Breast epithelium (tissue), 4 donors: Measurements from ENCODE around the gene SLC34A1. TPM values are rescaled to one million over a fixed set of nuclear protein-coding genes. Genes with fewer than 3 reads are reported as not detected.
"Not testable (repeated sequence)": the region's sequence is repeated elsewhere in the genome, so short reads cannot be mapped to it uniquely, and the experiment has no call there.

Experiments
- DNase-seq, 2 donors: peaks; one replicate each; pipeline ENCODE4 v3.0.0-alpha.2; 2019; ENCODE audit warnings: low spot score in 2 of 2
- H3K27ac ChIP-seq, 2 donors: fragments of 200-600 bp; sonication (generic) in 1 of 2; one replicate each; pipeline ENCODE4 v1.5.1; 2016 to 2019; ENCODE audit warnings: mild to moderate bottlenecking in 1 of 2
- H3K27me3 ChIP-seq, 2 donors: fragments of 200-600 bp; sonication (generic) in 1 of 2; one replicate each; pipeline versions ENCODE4 v1.5.1 to v1.6.0; 2017 to 2019; ENCODE audit warnings: control low read depth in 1 of 2, mild to moderate bottlenecking in 1 of 2
- H3K36me3 ChIP-seq: fragments of 200-600 bp; one replicate; pipeline ENCODE4 v1.5.1; 2019
- H3K4me1 ChIP-seq, 2 donors: fragments of 200-600 bp; sonication (generic); one replicate each; pipeline ENCODE4 v1.5.1; 2016 to 2019; ENCODE audit warnings: control low read depth in 1 of 2
- H3K4me3 ChIP-seq, 3 donors: fragments of 200-600 bp; sonication (generic); 1 replicate in 2 of 3; 2 replicates in 1 of 3; pipeline ENCODE4 v1.5.1; 2016 to 2019; ENCODE audit warnings: mild to moderate bottlenecking in 3 of 3, moderate library complexity in 2 of 3
- H3K9me3 ChIP-seq, 2 donors: fragments of 200-600 bp; sonication (generic) in 1 of 2; one replicate each; pipeline ENCODE4 v1.5.1; 2016 to 2019; ENCODE audit warnings: control low read depth in 1 of 2
- POLR2A ChIP-seq: fragments of 450-650 bp; IDR thresholded peaks from one replicate; pipeline ENCODE4 v1.6.1; 2016; ENCODE audit warnings: antibody characterized with exemption, mild to moderate bottlenecking, moderate library complexity
- POLR2AphosphoS5 ChIP-seq, 3 donors: sonication (generic); formaldehyde crosslinking; IDR thresholded peaks; one replicate each; pipeline ENCODE4 v1.6.1; 2017; ENCODE audit warnings: antibody characterized with exemption in 3 of 3
- intact Hi-C: fragments of 100-400 bp; cut with DNase I; formaldehyde crosslinking; loops from one replicate; pipeline ENCODE4 v1.15.1; 2023; ENCODE audit warnings: low total_unique reads
- total RNA-seq, 3 donors: library from RNA; depleted of rRNA; stranded (reverse); fragments of >200 nt; gene quantifications; one replicate each; pipeline ENCODE4 v1.1.0, GENCODE V29; 2016
- TF ChIP-seq, protein P1 (sequence below), 3 donors: fragments of 450-650 bp; IDR thresholded peaks; one replicate each; pipeline ENCODE4 v1.5.1; 2016 to 2017; ENCODE audit warnings: antibody characterized with exemption in 3 of 3, mild to moderate bottlenecking in 3 of 3, moderate library complexity in 3 of 3

Gene SLC34A1
- total RNA-seq, 3 donors from 2014 or later, result not detected

DNA sequence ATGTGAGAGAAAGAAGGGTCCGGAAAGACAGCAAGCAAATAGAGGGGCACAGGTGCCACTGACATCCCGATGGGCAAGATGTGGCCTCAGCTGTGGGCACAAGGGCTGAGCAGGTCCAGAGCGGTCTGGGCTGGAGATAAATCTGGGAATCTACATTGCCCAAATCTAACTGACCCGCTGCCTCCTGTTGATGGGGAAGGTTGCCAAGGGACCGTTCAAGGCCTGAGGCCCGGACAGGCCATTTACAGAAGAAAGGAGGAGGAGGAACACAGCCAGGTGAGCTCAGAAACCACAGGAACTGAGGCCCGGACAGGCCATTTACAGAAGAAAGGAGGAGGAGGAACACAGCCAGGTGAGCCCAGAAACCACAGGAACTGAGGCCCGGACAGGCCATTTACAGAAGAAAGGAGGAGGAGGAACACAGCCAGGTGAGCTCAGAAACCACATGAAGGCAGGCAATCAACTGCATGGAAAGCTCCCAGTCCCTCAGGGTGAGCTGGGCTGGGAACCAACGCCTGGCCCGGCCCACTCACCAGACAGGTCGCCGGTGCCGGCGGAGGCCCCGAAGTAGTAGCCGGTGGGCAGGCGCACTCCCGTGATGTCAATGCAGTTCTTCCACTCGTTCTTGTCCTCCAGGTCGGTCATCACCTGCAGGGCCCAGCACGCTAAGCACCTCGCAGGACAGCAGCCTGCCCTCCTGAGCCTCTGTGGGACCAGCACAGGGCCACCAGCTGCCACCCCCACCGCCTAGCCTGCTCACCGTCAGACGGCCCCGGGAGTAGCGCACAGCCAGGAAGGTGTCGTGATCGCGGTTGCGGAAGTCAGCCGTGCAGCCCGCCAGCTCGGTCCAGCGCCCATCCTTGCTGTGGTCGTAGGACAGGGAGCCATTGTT lies 47.4 kb upstream of the SLC34A1 start:
- H3K9me3 ChIP-seq, result no peaks in the 10 kb centered on the region
- H3K27me3 ChIP-seq, result no peaks in the 10 kb centered on the region
- H3K4me1 ChIP-seq, result peaks cover 0 to 9% of the 10 kb centered on the region in 2 donors
- intact Hi-C loops, result no loop called here
- peak in 1 of 2 donors; percentile 45 for DNase-seq
- H3K27ac ChIP-seq, result peak overlapping the region; percentile 57 to 75
- H3K36me3 ChIP-seq, result peaks cover 20% of the 10 kb centered on the region
- TF ChIP-seq POLR2AphosphoS5 (IDR thresholded peaks at IDR 0.05) (no peak), POLR2A (no peak)
- TF ChIP-seq, protein P1, sequence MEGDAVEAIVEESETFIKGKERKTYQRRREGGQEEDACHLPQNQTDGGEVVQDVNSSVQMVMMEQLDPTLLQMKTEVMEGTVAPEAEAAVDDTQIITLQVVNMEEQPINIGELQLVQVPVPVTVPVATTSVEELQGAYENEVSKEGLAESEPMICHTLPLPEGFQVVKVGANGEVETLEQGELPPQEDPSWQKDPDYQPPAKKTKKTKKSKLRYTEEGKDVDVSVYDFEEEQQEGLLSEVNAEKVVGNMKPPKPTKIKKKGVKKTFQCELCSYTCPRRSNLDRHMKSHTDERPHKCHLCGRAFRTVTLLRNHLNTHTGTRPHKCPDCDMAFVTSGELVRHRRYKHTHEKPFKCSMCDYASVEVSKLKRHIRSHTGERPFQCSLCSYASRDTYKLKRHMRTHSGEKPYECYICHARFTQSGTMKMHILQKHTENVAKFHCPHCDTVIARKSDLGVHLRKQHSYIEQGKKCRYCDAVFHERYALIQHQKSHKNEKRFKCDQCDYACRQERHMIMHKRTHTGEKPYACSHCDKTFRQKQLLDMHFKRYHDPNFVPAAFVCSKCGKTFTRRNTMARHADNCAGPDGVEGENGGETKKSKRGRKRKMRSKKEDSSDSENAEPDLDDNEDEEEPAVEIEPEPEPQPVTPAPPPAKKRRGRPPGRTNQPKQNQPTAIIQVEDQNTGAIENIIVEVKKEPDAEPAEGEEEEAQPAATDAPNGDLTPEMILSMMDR (IDR thresholded peaks at IDR 0.05), result no peak
- H3K4me3 ChIP-seq, result no peak overlapping the region

- H3K27ac ChIP-seq, result peak overlapping the region in 1 of 2 donors; percentile 68
- intact Hi-C loops, result loop anchor here (1.0 kb wide), 1 partner anchor 25 kb away; no protein-coding TSS in a partner anchor
- peaks cover 20% of the 10 kb centered on the region for H3K36me3 ChIP-seq
- no peaks in the 10 kb centered on the region for H3K9me3 ChIP-seq
- peaks cover 0 to 9% of the 10 kb centered on the region in 2 donors for H3K4me1 ChIP-seq
- no peaks in the 10 kb centered on the region for H3K27me3 ChIP-seq
- no peak for DNase-seq
- no peak overlapping the region for H3K4me3 ChIP-seq
- TF ChIP-seq, protein P1 (IDR thresholded peaks at IDR 0.05), result no peak
- no peak for TF ChIP-seq POLR2A
- no peak for TF ChIP-seq POLR2AphosphoS5 (IDR thresholded peaks at IDR 0.05)
Measured at GRCh38 chr5:177338251-177339106, 45.8 kb upstream of the SLC34A1 start.

- intact Hi-C loops, result loop anchor here (1.0 kb wide), 1 partner anchor 24 kb away; no protein-coding TSS in a partner anchor
- Histone ChIP-seq H3K27ac (peak overlapping the region in 1 of 2 donors; percentile 68), H3K27me3 (no peaks in the 10 kb centered on the region), H3K4me1 (peaks cover 0 to 9% of the 10 kb centered on the region in 2 donors), H3K36me3 (peaks cover 14% of the 10 kb centered on the region), H3K4me3 (no peak overlapping the region), H3K9me3 (no peaks in the 10 kb centered on the region)
- no peak for TF ChIP-seq POLR2AphosphoS5 (IDR thresholded peaks at IDR 0.05)
- TF ChIP-seq, protein P1 (IDR thresholded peaks at IDR 0.05), result no peak
- TF ChIP-seq POLR2A, result no peak
- DNase-seq, result no peak
Measured at GRCh38 chr5:177339107-177339638, 45.1 kb upstream of the SLC34A1 start.

DNA sequence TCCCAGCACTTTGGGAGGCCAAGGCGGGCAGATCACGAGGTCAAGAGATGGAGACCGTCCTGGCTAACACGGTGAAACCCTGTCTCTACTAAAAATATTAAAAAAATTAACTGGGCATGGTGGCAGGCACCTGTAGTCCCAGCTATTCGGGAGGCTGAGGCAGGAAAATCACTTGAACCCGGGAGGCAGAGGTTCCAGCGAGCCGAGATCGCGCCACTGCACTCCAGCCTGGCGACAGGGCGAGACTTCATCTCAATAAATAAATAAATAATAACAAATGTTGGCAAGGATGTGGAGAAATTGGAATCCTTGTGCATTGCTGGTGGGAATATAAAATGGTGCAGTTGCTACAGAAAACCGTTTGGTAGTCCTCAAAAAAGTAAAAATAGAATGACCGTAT lies 41.2 kb upstream of the SLC34A1 start:
- H3K27ac ChIP-seq, H3K4me1 ChIP-seq, H3K27me3 ChIP-seq, H3K9me3 ChIP-seq, DNase-seq, H3K36me3 ChIP-seq, H3K4me3 ChIP-seq, intact Hi-C loops: not testable (repeated sequence)

- Histone ChIP-seq H3K9me3 (no peaks in the 10 kb centered on the region), H3K27me3 (no peaks in the 10 kb centered on the region), H3K4me3 (no peak overlapping the region), H3K36me3 (no peaks in the 10 kb centered on the region), H3K27ac (no peak overlapping the region), H3K4me1 (peaks cover 0 to under 1% of the 10 kb centered on the region in 2 donors)
- no peak for DNase-seq
- TF ChIP-seq POLR2AphosphoS5 (IDR thresholded peaks at IDR 0.05) (no peak), POLR2A (no peak)
- TF ChIP-seq, protein P1 (IDR thresholded peaks at IDR 0.05), result no peak
- intact Hi-C loops, result no loop called here
Measured at GRCh38 chr5:177343777-177344176, 40.5 kb upstream of the SLC34A1 start.
